AG10803 (cell line): ENCODE measurements around the gene LRIT3.
"Not testable (repeated sequence)": the region's sequence is repeated elsewhere in the genome, so short reads cannot be mapped to it uniquely, and the experiment has no call there.

ENCODE experiments used
- DNase-seq: peaks from one replicate; pipeline ENCODE4 v3.0.0; 2010; ENCODE audit warnings: low read depth
- H3K4me3 ChIP-seq: 2 replicates; pipeline ENCODE4 v1.5.1; 2011; ENCODE audit warnings: mild to moderate bottlenecking, low read length, control low read depth
- TF ChIP-seq, protein P1 (sequence below): conservative IDR thresholded peaks from 2 replicates; pipeline ENCODE4 v1.5.1; 2011; ENCODE audit warnings: mild to moderate bottlenecking, low read length, control low read depth, inconsistent platforms

LRIT3 gene

GRCh38 chr4:109872950-109873656 lies 25.2 kb downstream of the LRIT3 start:
- TF ChIP-seq, protein P1, sequence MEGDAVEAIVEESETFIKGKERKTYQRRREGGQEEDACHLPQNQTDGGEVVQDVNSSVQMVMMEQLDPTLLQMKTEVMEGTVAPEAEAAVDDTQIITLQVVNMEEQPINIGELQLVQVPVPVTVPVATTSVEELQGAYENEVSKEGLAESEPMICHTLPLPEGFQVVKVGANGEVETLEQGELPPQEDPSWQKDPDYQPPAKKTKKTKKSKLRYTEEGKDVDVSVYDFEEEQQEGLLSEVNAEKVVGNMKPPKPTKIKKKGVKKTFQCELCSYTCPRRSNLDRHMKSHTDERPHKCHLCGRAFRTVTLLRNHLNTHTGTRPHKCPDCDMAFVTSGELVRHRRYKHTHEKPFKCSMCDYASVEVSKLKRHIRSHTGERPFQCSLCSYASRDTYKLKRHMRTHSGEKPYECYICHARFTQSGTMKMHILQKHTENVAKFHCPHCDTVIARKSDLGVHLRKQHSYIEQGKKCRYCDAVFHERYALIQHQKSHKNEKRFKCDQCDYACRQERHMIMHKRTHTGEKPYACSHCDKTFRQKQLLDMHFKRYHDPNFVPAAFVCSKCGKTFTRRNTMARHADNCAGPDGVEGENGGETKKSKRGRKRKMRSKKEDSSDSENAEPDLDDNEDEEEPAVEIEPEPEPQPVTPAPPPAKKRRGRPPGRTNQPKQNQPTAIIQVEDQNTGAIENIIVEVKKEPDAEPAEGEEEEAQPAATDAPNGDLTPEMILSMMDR, result no peak
- DNase-seq, result no peak
- no peak overlapping the region for H3K4me3 ChIP-seq

DNA sequence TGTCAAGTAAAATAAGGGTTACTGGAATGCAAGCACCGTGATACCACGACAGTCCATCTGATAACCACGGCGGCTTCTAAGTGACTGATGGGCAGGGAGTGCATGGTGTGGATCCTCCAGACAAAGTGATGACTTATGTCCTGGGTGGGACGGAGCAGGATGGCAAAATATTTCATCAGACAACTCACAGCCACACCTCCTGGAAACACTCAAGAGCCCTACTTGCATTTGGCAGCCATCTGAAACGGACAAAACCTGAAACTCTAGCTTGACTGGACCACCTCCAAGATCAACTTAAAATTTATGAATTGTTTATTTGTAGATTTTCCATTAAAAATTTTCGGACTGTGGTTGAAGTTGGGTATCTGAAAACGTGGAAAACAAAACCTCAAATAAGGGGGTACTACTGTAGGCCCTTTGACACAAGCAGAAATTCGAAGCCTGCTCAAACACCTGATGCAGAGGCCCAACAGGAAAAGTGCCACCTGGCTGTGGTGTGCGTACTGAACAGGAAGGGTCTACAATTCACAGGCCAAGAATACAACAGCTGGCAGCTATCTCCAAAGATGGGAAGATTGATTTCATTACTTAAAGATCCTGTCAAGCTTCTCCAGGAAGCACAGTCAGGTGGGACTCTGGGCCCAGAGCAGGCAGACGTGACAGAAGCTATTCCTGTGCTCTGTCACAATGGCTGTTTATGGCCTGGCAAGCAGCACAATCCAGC lies 26.0 kb downstream of the LRIT3 start:
- peak; percentile 51 for DNase-seq
- TF ChIP-seq, protein P1, result no peak
- H3K4me3 ChIP-seq, result no peak overlapping the region

- TF ChIP-seq, protein P1, result no peak
- DNase-seq, result no peak
- H3K4me3 ChIP-seq, result no peak overlapping the region
Observed at GRCh38 chr4:109875106-109875505, 27.2 kb downstream of the LRIT3 start.

- not testable (repeated sequence) for H3K4me3 ChIP-seq, DNase-seq
Observed at GRCh38 chr4:109875553-109875952, 27.6 kb downstream of the LRIT3 start.

DNA sequence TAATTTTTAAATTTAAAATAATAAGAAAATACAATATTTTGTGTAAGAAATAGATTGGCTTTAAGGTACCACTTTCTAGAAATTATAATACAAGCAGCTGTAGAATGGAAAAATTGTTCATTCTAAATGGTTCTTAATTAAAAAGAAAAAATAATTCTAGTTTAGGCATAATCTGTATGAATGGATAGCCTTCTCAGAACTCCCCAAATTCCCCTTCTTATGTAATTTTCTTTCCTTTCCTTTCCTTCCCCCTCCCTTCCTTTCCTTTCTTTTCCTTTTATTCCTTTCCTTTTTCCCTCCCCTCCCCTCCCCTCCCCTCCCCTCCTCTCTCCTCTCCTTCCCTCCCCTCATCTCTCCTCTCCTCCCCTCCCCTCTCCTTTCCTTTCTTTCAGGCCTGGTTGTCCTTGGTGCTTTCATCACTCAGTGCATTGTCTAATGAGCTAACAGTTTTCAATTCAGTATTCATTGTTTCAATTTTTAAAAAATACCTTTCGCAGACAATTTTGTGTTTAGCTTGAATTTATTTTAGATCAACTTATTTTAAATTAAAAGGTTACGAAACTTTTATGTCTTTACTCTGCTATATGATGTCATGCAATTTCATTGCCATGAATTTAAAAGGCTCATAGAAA lies 28.8 kb downstream of the LRIT3 start:
- H3K4me3 ChIP-seq, result no peak overlapping the region
- no peak for DNase-seq
- TF ChIP-seq, protein P1, result no peak

- no peak for DNase-seq
- no peak overlapping the region for H3K4me3 ChIP-seq
- TF ChIP-seq, protein P1, result no peak
Observed at GRCh38 chr4:109877400-109877799, 29.5 kb downstream of the LRIT3 start.

DNA sequence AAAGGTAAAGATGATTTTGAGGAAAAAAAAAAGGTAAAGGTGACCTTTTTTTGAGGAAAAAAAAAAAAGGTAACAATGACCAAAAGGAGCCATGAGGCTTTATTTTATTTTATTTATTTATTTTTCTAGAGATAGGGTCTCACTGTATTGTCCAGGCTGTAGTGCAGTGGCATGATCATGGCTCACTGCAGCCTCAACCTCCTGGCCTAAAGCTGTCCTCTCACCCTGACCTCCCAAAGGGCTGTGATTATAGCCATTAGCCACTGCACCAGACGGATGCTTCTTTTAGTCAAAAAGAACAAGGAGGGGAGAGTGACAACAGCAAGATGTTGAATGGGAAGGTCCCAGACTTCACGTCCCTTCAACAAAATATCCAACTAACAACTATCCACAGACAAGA lies 30.4 kb downstream of the LRIT3 start:
- H3K4me3 ChIP-seq, result no peak overlapping the region

More for the DNA sequence above, 30.4 kb downstream of the LRIT3 start:
- TF ChIP-seq, protein P1, result no peak
- no peak for DNase-seq
